IPS-NIHi11 (cell line): ENCODE measurements around the gene ATOH7.
"Not testable (repeated sequence)": the region's sequence is repeated elsewhere in the genome, so short reads cannot be mapped to it uniquely, and the experiment has no call there.

ENCODE experiments used
- DNase-seq: peaks from one replicate; pipeline ENCODE4 v3.0.0; 2012; ENCODE audit warnings: mixed read lengths, low spot score

Gene ATOH7

DNA sequence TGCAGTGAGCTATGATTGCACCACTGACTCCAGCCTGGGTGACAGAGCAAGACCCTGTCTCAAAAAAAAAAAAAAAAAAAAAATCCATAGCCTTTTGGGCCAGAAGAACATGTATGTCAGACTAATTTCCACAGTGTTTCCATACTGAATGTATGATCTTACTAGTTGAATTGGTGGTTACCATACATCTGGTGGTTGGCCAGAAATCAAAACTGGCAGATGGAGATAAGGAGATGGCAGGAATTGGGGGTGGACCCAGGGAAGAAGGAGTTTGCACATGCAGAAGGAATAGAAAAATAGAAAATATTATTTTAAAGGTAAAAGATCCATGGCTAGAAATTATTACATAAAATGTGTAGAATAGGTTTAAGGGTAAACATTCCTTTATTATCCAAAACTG, 3.7 kb upstream of the ATOH7 start:
- DNase-seq, result no peak

DNA sequence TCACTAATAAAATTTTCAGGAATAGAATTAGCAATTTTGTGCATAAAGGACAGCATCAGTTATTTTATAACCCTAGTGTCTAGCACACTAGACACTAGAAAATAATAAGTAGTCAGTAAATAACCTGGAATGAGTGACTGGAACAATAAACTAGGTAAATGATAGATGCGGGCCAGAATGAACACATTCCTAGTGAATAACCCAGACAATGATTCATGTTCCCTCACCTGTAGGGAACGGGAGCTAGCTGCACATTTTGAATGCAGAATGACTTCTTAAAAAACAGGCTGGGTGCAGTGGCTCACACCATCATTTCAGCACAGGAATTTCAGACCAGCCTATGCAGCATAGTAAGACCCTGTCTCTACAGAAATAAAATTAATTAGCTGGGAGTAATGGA, 3.2 kb upstream of the ATOH7 start:
- DNase-seq, result no peak

DNA sequence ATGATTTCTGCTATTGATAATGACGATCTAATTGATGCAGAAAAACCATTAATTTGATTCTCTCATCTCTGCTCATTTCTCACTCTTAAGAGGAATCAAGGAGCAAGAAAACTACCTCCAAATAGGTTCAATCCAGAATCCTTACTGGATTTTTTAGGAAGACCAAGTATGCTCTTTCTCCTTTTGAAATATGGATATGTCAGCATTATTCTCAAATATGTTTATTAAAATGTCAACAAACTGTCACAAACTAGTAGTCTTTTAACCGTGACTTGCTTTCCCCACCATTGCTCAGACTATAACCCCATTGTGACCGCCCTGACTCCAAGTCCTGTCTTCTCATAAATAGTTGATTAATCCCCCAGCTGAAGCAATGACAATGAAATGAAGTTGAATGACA, 1.1 kb upstream of the ATOH7 start:
- DNase-seq, result no peak

DNA sequence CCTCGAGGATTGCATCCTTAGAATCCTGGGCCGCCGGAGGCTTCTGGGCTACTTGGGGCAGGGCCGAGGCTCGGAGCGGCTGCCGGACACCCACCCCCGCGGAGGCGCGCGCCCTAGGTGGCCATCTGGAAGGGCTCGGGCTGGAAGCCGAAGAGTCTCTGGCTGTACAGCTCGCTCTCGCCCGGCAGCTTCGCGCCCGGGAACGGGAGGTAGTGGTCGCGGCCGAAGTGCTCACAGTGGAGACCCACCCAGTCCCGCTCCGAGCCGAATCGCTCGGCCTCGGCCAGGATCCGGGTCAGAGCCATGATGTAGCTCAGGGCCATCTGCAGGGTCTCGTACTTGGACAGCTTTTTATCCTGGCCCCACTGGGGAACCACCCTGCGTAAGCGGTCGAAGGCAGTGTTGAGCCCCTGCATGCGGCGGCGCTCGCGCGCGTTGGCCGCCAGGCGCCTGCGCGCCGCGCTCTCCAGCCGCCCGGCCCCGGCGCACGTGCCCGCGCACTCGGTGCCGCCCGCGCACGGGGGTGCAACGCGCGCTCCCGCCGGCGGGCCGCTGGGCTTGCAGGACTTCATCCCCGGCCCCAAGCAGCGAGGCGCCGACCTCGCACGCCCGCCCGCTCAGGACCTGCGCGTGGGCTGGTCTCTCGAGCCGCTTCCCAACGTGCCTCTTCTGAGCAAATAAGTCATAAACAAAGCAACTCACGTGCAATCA, 652 bp downstream of the ATOH7 start:
- peak; percentile 99 for DNase-seq

DNA sequence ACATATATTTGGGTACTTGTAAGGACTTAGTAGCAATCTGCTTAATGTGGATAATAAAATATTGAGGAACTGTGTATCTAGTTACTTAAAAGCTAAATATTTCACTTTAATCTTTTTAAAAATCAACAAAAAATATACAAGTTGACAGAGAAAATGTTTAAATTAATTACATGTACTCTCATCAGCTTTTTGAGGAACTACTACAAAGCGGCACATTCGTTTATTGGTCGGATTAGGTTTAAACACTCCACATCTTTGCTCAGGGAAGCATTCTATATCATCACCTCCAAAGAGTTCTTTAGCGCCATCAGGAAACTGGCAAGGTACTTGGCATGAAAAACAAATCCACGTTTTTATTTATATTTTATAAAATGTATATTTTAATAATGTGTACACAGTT, 1.6 kb downstream of the ATOH7 start:
- no peak for DNase-seq

DNA sequence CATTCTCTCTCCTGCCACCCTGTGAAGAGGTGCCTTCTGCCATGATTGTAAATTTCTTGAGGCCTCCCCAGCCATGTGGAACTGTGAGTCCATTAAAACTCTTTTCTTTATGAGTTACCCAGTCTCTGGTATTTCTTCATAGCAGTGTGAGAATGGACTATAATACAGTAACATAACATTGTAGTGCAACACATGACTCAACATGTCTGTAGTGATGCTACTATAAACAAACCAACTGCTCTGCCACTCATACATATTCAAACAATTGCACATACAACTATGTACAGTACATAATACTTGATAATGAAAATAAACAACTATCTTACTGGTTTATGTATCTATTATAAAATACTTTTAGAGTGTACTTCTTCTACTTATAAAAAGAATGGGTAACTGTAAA, 7.1 kb downstream of the ATOH7 start:
- DNase-seq, result no peak

DNA sequence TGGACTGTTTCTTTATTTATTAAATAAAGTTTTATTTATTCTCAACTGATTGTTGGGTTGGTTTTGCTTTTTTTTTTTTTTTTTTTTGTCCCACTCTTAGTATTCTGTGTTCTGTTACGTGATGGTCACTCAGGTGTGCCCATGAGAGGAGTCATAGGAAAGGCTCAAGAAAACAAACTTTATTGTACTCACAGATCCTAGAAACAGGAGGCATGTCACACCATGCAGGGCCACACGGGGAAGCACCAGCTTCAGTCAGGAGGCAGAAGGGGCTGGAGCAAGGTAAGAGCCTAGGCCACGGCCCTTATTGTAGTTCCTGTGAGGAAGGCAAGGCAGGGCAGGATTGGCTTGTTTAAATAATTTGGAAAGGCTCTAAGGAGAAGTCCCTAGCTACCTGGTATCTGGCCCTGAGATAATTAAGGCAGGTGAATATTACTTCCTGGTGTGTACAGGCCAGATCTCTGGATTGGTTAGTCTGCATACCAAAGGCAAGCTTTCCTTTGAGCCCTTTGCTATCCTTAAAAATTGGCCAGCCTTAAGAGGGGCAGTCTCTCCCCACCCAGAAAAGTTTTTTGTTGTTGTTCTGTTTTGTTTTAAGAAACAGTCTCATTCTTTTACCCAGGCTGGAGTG, 8.3 kb downstream of the ATOH7 start:
- DNase-seq, result peak; percentile 29

DNA sequence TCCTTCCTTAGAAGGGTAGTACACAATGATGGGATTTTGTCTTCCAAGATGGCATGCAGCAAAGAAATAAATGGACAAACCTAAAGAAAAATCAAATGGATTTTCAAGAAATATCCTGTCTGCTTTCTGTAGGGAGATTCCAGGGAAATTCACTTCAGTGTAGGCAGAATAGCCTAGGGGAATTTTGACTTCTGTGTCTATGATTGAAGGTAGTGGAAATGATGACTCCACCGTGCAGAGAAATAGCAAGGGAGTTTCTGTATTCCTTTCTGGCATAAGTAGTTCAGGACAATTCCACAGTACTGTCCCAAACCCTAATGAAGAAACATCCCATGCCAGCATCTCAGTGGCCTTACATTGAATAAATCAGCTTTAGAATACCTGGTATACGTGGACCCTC, 9.5 kb downstream of the ATOH7 start:
- DNase-seq, result no peak

DNA sequence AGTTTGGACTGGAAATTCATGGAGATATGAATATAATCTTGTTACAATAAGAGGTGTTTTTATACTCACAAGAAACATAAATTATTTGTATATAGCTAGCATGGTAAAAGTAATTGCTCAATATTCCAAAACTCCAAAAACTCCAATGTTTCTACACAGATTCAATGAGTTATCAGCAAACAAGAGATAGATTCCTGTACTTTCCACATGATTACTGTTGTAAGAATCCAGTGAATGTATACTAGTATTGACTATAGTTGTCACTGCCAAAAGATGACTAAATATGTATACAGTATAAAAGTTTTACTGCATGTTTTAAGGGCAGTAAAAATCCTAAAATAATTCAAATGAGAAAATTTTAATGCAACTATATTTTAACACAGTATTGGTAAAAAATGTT, 10.7 kb downstream of the ATOH7 start:
- no peak for DNase-seq

DNA sequence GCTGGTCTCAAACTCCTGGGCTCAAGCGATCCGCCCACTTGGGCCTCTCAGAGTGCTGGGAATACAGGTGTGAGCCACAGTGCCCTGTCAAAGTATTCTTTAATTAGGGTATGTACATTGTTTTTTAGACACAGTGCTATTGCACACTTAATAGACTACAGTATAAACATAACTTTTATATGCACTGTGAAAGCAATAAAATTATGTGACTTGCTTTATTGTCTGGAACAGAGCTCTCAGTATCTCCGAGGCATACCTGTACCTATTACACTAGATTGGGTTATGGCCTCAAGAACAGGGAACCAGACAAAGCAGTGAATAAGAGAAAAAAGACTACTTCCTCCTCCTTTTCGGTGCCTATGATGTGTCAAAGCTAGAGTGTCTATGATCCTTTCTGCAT, 13.1 kb downstream of the ATOH7 start:
- no peak for DNase-seq

DNA sequence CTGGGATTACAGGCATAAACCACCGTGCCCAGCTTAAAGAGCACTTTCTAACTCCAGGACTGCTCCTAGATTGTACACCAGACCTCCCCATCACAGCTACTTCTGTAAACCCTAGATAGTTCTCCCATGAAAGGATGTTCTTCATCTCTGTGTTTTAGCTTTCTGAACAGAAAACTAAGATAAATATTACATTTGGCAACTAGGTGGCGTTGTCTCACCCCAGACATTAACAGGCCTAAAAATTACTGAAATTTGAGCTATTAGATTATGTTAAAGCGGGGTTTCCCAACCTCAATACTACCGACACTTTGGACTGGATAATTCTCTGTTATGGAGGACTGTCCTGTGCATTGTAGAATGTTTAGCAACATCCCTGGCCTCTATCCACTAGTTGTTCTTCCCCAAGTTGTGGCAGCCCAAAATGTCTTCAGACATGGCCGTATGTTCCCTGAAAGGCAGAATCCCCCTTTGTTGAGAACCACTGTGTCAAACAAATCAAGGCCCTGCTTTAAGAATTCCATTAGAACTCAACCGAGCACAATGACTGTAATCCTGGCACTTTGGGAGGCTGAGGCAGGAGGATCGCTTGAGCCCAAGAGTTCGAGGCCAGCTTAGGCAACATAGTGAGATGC, 19.1 kb downstream of the ATOH7 start:
- peak; percentile 17 for DNase-seq

DNA sequence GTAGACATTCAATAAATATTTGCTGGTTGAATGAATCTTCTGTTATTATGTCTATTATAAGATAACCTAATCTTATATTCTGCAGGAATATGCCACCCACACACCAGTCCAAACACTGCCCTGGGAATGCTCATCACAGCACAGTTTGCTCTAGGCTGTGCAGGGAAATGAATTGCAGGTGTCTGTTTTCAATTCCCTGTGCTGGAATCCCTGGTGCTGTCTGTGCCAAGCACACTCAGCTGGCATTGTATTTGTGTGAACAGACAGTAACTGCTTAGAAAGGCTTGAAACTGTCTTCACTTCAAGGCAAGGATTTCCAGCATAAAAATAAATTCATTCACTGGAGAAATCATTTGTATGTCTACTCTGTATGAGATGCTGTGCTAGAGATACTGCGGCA, 20.2 kb downstream of the ATOH7 start:
- no peak for DNase-seq

DNA sequence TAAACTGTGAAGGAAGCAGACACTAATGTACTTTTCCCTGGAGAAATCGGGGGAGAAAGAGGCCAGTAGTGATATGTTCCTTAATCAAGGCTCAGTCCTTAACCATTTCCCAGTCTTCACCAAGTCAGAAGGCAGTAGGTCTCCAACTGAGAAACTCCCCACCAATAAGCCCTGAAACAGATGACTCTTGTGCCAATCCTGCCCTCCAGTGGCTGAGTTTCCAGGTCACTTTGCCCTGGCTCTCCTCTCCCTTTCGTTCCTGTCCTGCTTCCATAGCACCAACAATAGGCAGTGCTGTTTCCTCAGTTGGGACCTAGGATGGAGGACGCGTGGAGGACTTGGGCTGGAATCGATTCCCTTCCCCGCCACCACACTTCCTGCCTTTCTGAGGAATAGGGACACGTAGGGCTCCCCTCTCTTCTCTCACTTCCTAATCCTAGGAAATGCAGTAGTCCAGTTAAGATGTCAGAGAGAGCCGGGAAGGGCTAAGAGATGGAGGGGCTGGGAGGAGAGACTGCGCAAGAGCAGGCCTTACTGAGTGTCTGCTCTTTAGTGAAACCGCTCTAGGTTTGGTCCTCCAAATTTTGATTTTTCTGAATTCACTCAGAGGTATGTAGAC, 23.4 kb downstream of the ATOH7 start:
- peak; percentile 80 for DNase-seq

DNA sequence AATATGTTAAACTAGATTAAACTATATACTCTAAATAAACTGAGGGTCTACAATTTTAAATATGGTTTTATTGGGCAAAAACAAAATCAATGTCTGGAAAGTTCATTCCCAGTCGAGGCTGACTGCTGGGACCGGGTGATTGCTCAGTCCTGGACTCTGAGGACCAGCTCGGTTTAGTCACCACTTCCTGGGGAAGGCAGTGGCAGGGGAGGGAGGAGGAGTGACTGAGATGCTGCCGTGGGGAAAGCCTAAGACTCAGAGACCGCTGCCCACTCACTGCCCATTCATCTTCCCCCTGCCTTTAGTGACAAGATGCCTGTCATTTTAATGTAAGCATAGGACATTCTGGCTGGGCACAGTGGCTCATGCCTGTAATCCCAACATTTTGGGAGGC, 29.0 kb downstream of the ATOH7 start:
- DNase-seq, result no peak

DNA sequence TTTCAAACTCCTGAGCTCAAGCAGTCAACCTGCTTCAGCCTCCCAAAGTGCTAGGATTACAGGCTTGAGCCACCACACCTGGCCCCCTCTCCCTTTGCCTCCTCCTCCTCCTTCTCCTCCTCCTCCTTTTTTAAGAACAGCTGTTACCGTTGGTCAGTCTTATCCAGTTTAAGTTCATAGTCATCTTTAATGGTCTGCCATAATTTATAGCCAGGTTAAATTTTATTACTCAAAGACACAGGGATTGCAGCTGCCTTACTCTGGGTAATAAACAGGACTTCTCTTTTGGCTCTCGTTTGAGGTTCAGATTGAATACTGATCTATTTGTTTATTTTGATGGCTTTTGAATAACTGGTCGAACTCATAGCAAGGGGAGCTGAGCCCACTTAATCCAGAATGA, 35.2 kb downstream of the ATOH7 start:
- no peak for DNase-seq

DNA sequence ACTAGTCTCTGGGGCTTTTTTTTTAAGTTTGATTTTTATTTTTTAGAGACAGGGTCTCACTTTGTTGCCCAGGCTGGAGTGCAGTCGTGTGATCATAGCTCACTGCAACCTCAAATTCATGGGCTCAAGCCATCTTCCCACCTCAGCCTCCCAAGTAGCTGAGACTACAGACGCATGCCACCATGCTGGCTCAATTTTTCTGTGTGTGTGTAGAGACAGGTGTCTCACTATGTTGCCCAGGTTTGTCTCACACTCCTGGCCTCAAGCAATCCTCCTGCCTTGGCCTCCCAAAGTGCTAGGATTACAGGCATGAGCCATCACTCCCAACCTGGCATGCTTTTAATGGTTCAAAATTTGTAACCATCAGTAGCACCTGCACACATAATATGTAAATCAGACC, 36.1 kb downstream of the ATOH7 start:
- not testable (repeated sequence) for DNase-seq

DNA sequence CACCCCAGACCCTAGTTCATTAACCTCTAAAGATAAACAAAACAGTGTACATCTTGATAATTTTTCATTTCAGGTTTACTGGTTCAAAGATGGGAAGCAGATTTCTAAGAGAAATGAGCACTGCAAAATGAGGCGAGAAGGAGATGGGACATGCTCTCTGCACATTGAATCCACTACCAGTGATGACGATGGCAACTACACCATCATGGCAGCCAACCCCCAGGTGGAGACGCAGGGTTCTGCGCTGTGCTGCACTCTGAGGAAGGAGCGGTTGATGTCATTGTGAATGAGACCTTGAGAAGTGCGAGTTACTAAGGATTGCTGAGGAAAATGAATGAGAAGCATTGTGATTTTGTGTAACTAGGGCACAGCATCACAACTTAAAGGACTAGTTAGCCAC, 37.6 kb downstream of the ATOH7 start:
- no peak for DNase-seq

DNA sequence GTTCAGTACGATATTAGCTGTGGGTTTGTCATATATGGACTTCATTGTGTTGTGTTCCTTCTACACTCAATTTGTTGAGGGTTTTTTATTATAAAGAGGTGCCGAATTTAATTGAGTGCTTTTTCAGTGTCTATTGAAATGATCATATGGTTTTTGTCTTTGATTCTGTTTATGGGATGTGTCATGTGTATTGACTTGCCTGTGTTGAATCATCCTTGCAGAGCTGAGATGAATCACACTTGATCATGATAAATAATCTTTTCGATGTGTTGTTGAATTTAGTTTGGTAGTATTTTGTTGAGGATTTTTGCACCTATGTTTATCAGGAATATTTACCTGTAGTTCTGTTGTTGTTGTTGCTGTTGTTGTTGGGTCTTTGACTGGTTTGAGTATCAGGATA, 39.8 kb downstream of the ATOH7 start:
- DNase-seq, result no peak

DNA sequence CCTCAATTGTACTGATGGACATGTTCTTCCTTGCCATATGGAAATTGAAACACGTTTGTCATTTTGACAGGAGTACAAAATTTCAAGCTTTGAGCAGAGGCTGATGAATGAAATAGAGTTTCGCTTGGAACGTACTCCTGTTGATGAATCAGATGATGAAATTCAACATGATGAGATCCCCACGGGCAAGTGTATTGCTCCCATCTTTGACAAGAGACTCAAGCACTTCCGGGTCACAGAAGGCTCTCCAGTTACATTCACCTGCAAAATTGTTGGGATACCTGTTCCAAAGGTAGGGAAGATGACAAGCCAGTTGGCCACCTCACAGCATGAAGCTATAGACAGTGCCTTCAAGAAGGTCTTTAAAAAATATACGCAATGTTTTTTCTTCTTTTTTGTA, 43.1 kb downstream of the ATOH7 start:
- no peak for DNase-seq

DNA sequence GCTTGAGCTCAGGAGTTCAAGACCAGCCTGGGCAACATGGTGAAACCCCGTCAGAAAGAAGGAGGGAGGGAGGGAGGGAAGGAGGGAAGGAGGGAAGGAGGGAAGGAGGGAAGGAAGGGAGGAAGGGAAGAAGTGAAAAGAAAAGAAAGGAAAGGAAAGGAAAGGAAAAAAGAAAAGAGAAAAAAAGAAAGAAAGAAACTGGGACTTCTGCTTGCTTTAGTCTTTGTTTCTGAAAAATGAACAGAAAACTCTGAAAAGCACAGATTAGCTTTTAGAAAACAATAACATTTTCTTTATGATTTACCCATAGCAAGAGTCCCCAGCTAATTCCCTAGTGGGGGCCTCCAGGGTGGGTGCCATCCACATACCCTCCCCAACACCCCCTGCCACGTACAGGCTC, 46.8 kb downstream of the ATOH7 start:
- no peak for DNase-seq

DNA sequence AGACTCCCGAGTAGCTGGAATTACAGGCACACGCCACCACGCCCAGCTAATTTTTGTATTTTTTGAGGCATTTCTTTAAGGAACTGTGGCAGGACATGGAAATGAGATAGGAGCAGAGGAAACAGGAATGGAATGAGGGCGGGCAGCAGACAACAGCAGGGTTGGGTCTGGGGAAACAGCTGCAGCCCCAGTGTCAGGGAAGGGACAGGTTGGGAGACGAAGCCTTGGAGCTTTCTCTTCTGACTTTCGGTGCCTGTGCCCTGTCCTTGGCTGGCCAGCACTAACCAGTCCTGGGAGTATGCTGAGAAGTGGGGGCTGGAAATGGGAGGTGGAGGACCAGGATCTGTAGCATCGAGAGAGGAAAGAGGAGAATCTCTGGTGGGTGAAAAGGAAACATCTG, 47.4 kb downstream of the ATOH7 start:
- peak; percentile 13 for DNase-seq
